Upper lobe of right lung (tissue), 1 donor: ENCODE data around the gene TP63. TPM values are rescaled to one million over a fixed set of nuclear protein-coding genes. Genes with fewer than 3 reads are reported as not detected.

Experiments
- ATAC-seq: fragments of 200-7000 bp; cut with Tn5 transposase; one replicate; pipeline ENCODE4 v1.9.1; 2020; ENCODE audit warnings: mild to moderate bottlenecking, moderate library complexity
- DNase-seq: peaks from one replicate; pipeline ENCODE4 v3.0.0-alpha.2; 2020
- H3K27ac ChIP-seq: fragments of 200-600 bp; one replicate; pipeline ENCODE4 v1.8.0; 2022
- H3K27me3 ChIP-seq: fragments of 200-600 bp; one replicate; pipeline ENCODE4 v1.8.0; 2022; ENCODE audit warnings: mild to moderate bottlenecking
- H3K36me3 ChIP-seq: fragments of 200-600 bp; one replicate; pipeline ENCODE4 v1.8.0; 2022
- H3K4me1 ChIP-seq: fragments of 200-600 bp; one replicate; pipeline ENCODE4 v1.8.0; 2022
- H3K4me3 ChIP-seq: fragments of 200-600 bp; one replicate; pipeline ENCODE4 v1.8.0; 2022; ENCODE audit warnings: mild to moderate bottlenecking
- H3K9me3 ChIP-seq: fragments of 200-600 bp; one replicate; pipeline ENCODE4 v1.8.0; 2022
- intact Hi-C: fragments of 100-400 bp; cut with DNase I; formaldehyde crosslinking; loops from one replicate; pipeline ENCODE4 v1.11.0; 2022
- total RNA-seq: library from RNA; stranded (reverse); fragmentation: NEBNext Ultra II Directional; extraction: Animal tissue kit (Norgen Biotek cat#: 25700); gene quantifications from one replicate; pipeline ENCODE4 v1.2.1, GENCODE V29; 2021
- TF ChIP-seq, protein P1 (sequence below): fragments of 200-600 bp; IDR thresholded peaks from one replicate; pipeline ENCODE4 v1.8.0; 2022; ENCODE audit warnings: antibody characterized with exemption
- donor health status: DM: no; HTN: yes; CAD: no; lungs with severe emphysema.

TP63 gene
- total RNA-seq, 1 donor from 2014 or later = 1.3 TPM

GRCh38 chr3:189797103-189797750 lies 166.0 kb downstream of the TP63 start:
- no peak overlapping the region for H3K27ac ChIP-seq
- no peaks in the 10 kb centered on the region for H3K27me3 ChIP-seq
- TF ChIP-seq, protein P1, sequence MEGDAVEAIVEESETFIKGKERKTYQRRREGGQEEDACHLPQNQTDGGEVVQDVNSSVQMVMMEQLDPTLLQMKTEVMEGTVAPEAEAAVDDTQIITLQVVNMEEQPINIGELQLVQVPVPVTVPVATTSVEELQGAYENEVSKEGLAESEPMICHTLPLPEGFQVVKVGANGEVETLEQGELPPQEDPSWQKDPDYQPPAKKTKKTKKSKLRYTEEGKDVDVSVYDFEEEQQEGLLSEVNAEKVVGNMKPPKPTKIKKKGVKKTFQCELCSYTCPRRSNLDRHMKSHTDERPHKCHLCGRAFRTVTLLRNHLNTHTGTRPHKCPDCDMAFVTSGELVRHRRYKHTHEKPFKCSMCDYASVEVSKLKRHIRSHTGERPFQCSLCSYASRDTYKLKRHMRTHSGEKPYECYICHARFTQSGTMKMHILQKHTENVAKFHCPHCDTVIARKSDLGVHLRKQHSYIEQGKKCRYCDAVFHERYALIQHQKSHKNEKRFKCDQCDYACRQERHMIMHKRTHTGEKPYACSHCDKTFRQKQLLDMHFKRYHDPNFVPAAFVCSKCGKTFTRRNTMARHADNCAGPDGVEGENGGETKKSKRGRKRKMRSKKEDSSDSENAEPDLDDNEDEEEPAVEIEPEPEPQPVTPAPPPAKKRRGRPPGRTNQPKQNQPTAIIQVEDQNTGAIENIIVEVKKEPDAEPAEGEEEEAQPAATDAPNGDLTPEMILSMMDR = no peak
- intact Hi-C loops = no loop called here
- no peaks in the 10 kb centered on the region for H3K4me1 ChIP-seq
- H3K36me3 ChIP-seq = no peaks in the 10 kb centered on the region
- no peak overlapping the region for H3K4me3 ChIP-seq
- no peaks in the 10 kb centered on the region for H3K9me3 ChIP-seq
- no peak for DNase-seq
- ATAC-seq = no peak

GRCh38 chr3:189799366-189799765 lies 168.2 kb downstream of the TP63 start:
- H3K36me3 ChIP-seq = no peaks in the 10 kb centered on the region

DNA sequence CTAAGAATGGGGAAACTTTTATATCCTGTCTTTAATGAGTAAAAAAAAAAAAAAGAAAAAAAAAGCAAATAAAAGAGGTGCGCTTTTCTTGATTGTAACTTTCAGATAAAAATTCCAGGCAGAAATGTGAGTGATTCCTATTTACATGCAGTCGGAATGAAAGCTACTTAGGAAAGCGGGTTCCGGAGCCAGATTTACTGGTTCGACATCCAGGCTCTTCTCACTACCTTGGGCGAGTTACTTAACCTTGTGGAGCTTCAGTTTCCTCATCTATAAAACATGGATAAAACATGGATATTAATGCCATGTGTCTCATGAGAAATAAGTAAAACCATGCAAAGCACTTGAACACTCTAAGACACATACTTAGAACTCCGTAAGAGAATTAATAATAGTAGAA lies 169.2 kb downstream of the TP63 start:
- no peaks in the 10 kb centered on the region for H3K4me1 ChIP-seq
- DNase-seq = no peak
- intact Hi-C loops = no loop called here
- TF ChIP-seq, protein P1 = no peak
- no peaks in the 10 kb centered on the region for H3K36me3 ChIP-seq
- H3K4me3 ChIP-seq = no peak overlapping the region
- no peaks in the 10 kb centered on the region for H3K9me3 ChIP-seq
- no peaks in the 10 kb centered on the region for H3K27me3 ChIP-seq
- no peak overlapping the region for H3K27ac ChIP-seq
- ATAC-seq = no peak

More at GRCh38 chr3:189799366-189799765, 168.2 kb downstream of the TP63 start:
- H3K9me3 ChIP-seq = no peaks in the 10 kb centered on the region
- DNase-seq (no peak), ATAC-seq (no peak)
- intact Hi-C loops = no loop called here
- H3K4me1 ChIP-seq = no peaks in the 10 kb centered on the region
- no peak overlapping the region for H3K4me3 ChIP-seq
- no peak overlapping the region for H3K27ac ChIP-seq
- TF ChIP-seq, protein P1 = no peak
- H3K27me3 ChIP-seq = no peaks in the 10 kb centered on the region

- TF ChIP-seq, protein P1 = no peak
- no peaks in the 10 kb centered on the region for H3K36me3 ChIP-seq
- no peak overlapping the region for H3K4me3 ChIP-seq
- no peaks in the 10 kb centered on the region for H3K9me3 ChIP-seq
- DNase-seq (no peak), ATAC-seq (no peak)
- intact Hi-C loops = no loop called here
- H3K27ac ChIP-seq = no peak overlapping the region
- H3K27me3 ChIP-seq = no peaks in the 10 kb centered on the region
- no peaks in the 10 kb centered on the region for H3K4me1 ChIP-seq
Observed at GRCh38 chr3:189803254-189803653, 172.1 kb downstream of the TP63 start.

- TF ChIP-seq, protein P1 = no peak
- Histone ChIP-seq H3K27ac (no peak overlapping the region), H3K4me3 (no peak overlapping the region), H3K9me3 (no peaks in the 10 kb centered on the region), H3K27me3 (no peaks in the 10 kb centered on the region), H3K36me3 (no peaks in the 10 kb centered on the region), H3K4me1 (no peaks in the 10 kb centered on the region)
- intact Hi-C loops = no loop called here
- ATAC-seq = no peak
- DNase-seq = no peak
Observed at GRCh38 chr3:189805375-189806067, 174.3 kb downstream of the TP63 start.
